Measurements from ENCODE around the gene AICDA. TPM values are rescaled to one million over a fixed set of nuclear protein-coding genes. Genes with fewer than 3 reads are reported as not detected.

The AICDA gene
- total RNA-seq, 1 experiment from 2014 or later, result 0.22 TPM

GRCh38 chr12:8596561-8596960 lies 16.1 kb downstream of the AICDA start:
- H3K23ac ChIP-seq (ENCODE audit: insufficient read length, low read depth, low read length), result no peak overlapping the region
- no peaks in the 10 kb centered on the region for H3K79me2 ChIP-seq (ENCODE audit: insufficient read depth, low read length)
- H3K27ac ChIP-seq (ENCODE audit: insufficient read length, low read depth, low read length), result no peak overlapping the region
- Mint-ChIP-seq H3K4me3 (no peak overlapping the region), H3K9me3 (no peaks in the 10 kb centered on the region), H3K27me3 (ENCODE audit: low read depth) (no peaks in the 10 kb centered on the region), H3K4me1 (0 out of 4 replicates have a peak, but pooled peaks cover 0 to 4% of the 10 kb centered on the region in 2 experiments), H3K36me3 (ENCODE audit: insufficient read depth in 1 of 3, low read depth in 3 of 3) (no peaks in the 10 kb centered on the region), H3K27ac (no peak overlapping the region)
- H3K9ac ChIP-seq (ENCODE audit: extremely low read depth, insufficient read length, low read length), result no peak overlapping the region
- no peak overlapping the region for H3T11ph ChIP-seq (ENCODE audit: low read length)
- no peak overlapping the region for H3K56ac ChIP-seq (ENCODE audit: insufficient read length, low read depth, low read length)
- H3K23me2 ChIP-seq (ENCODE audit: insufficient read length, low read depth, low read length, poor library complexity, severe bottlenecking), result no peaks in the 10 kb centered on the region
- no peaks in the 10 kb centered on the region for H3K27me3 ChIP-seq (ENCODE audit: insufficient read depth, low read length)
- no peak overlapping the region for H3K4me2 ChIP-seq (ENCODE audit: insufficient read depth, insufficient read length, low read length)
- H3K4me1 ChIP-seq (ENCODE audit: insufficient read depth, low read length), result no peaks in the 10 kb centered on the region
- TF ChIP-seq CTCF (conservative IDR thresholded peaks at IDR 0.05), result no peak
- H4K5ac ChIP-seq (ENCODE audit: insufficient read length, low read depth, low read length), result no peak overlapping the region
- H2AK5ac ChIP-seq (ENCODE audit: insufficient read length, low read length), result no peak overlapping the region
- DNase-seq, result no peak
- H3K9me3 ChIP-seq (ENCODE audit: control insufficient read depth, low read depth, low read length), result no peaks in the 10 kb centered on the region
- H2BK20ac ChIP-seq (ENCODE audit: low read depth, low read length, poor library complexity, severe bottlenecking), result no peak overlapping the region
- H4K8ac ChIP-seq (replicated peaks; ENCODE audit: insufficient read length, low read depth, low read length), result no peak overlapping the region
- no peaks in the 10 kb centered on the region for H4K20me1 ChIP-seq (ENCODE audit: control insufficient read depth, insufficient read depth, insufficient read length)
- no peaks in the 10 kb centered on the region for H3K79me1 ChIP-seq (ENCODE audit: insufficient read depth, low read depth, low read length, poor library complexity, severe bottlenecking)
- H2BK15ac ChIP-seq (ENCODE audit: low read depth, low read length), result no peak overlapping the region
- H2BK12ac ChIP-seq (ENCODE audit: insufficient read length, low read depth, low read length), result no peak overlapping the region
- no peak overlapping the region for H3K18ac ChIP-seq (ENCODE audit: insufficient read length, low read depth, low read length)
- no peak overlapping the region for H2BK120ac ChIP-seq (ENCODE audit: low read depth, low read length, poor library complexity, severe bottlenecking)
- H3K14ac ChIP-seq (ENCODE audit: insufficient read depth, low read length), result no peak overlapping the region
- no peak overlapping the region for H2BK5ac ChIP-seq (ENCODE audit: insufficient read length, low read length)
- H4K91ac ChIP-seq (ENCODE audit: insufficient read length, low read depth, low read length), result no peak overlapping the region
- WGBS (ENCODE audit: extremely low coverage, insufficient read length, low lambda C conversion rate), result no CpG with 5 or more reads among the region's 3 CpGs
- H2AFZ ChIP-seq (ENCODE audit: low read length), result no peak overlapping the region
- H3K4ac ChIP-seq (ENCODE audit: low read depth, low read length), result no peak overlapping the region

Data from H9 (cell line).